H1 (cell line): ENCODE measurements around the gene CDKL1. TPM values are rescaled to one million over a fixed set of nuclear protein-coding genes. Genes with fewer than 3 reads are reported as not detected.

Experiments
- CTCF ChIA-PET: fragments of 300-600 bp; sonication (Branson Sonifier 250); formaldehyde crosslinking; loops from one replicate; lab custom pipeline; 2021; ENCODE audit not compliant: partially characterized antibody; lab: Charles Lee
- POLR2A ChIA-PET: fragments of 300-600 bp; sonication (Branson Sonifier 250); formaldehyde crosslinking; loops from one replicate; lab custom pipeline; 2021; ENCODE audit warnings: inconsistent platforms; ENCODE audit not compliant: partially characterized antibody; lab: Charles Lee
- DNase-seq, 2 experiments: peaks; one replicate each; pipeline versions ENCODE4 v3.0.0 to v3.0.0-alpha.2; 2010 to 2022; ENCODE audit warnings: low spot score in 2 of 2, low read depth in 1 of 2, mixed read lengths in 1 of 2
- FAIRE-seq: peaks from 2 replicates; lab custom pipeline; 2011; peaks lifted over from hg19 to GRCh38; lab: Jason Lieb, UNC
- H2AFZ ChIP-seq: 2 replicates; pipeline ENCODE4 v1.8.1; 2012; ENCODE audit warnings: low read length, inconsistent platforms
- H2AK5ac ChIP-seq: 2 replicates; pipeline ENCODE4 v1.6.1; 2013; ENCODE audit warnings: low read depth, low read length
- H2BK120ac ChIP-seq: replicated peaks from 2 replicates; pipeline ENCODE3; 2013; ENCODE audit warnings: low read depth, low read length, inconsistent platforms
- H2BK12ac ChIP-seq: 2 replicates; pipeline ENCODE4 v1.6.1; 2013; ENCODE audit warnings: low read depth, low read length
- H2BK15ac ChIP-seq: 2 replicates; pipeline ENCODE4 v1.6.1; 2013; ENCODE audit warnings: low read length
- H2BK20ac ChIP-seq: 2 replicates; pipeline ENCODE4 v1.6.1; 2013; ENCODE audit warnings: low read length
- H2BK5ac ChIP-seq: 2 replicates; pipeline ENCODE4 v1.6.1; 2013; ENCODE audit warnings: low read depth, low read length
- H3K14ac ChIP-seq: 2 replicates; pipeline ENCODE4 v1.6.1; 2013; ENCODE audit warnings: inconsistent platforms; ENCODE audit not compliant: insufficient read length
- H3K18ac ChIP-seq: 2 replicates; pipeline ENCODE4 v1.6.1; 2013; ENCODE audit warnings: low read length; ENCODE audit errors: extremely low read depth
- H3K23ac ChIP-seq: 2 replicates; pipeline ENCODE4 v1.6.1; 2013; ENCODE audit warnings: inconsistent platforms; ENCODE audit not compliant: insufficient read length
- H3K23me2 ChIP-seq: 2 replicates; pipeline ENCODE4 v1.6.1; 2013; ENCODE audit warnings: low read depth, low read length
- H3K27ac ChIP-seq: 2 replicates; pipeline ENCODE4 v1.6.1; 2011; ENCODE audit warnings: low read depth, low read length, inconsistent platforms
- H3K27me3 ChIP-seq, 4 experiments: replicated peaks in 1 of 4; 1 replicate in 1 of 4; 2 replicates in 3 of 4; pipeline versions ENCODE4 v1.6.1 to v1.8.1; 2011 to 2013; ENCODE audit warnings: low read length in 3 of 4, mild to moderate bottlenecking in 3 of 4, inconsistent platforms in 2 of 4, mixed read lengths in 2 of 4, moderate library complexity in 1 of 4; ENCODE audit not compliant: control insufficient read depth in 3 of 4, insufficient read depth in 3 of 4; ENCODE audit errors: extremely low read depth in 1 of 4
- H3K36me3 ChIP-seq, 4 experiments: 2 replicates each; pipeline versions ENCODE4 v1.6.1 to v1.8.1; 2011 to 2013; ENCODE audit warnings: mild to moderate bottlenecking in 4 of 4, low read length in 3 of 4, moderate library complexity in 2 of 4, control low read depth in 1 of 4, inconsistent platforms in 1 of 4; ENCODE audit not compliant: insufficient read depth in 4 of 4, control insufficient read depth in 2 of 4
- H3K4ac ChIP-seq: replicated peaks from 2 replicates; pipeline ENCODE3; 2013; ENCODE audit warnings: low read length, low read depth, mixed read lengths, inconsistent platforms; ENCODE audit not compliant: insufficient read length
- H3K4me1 ChIP-seq, 4 experiments: replicated peaks in 1 of 4; 1 replicate in 1 of 4; 2 replicates in 3 of 4; pipeline versions ENCODE4 v1.6.1 to v1.8.1; 2011 to 2013; ENCODE audit warnings: low read length in 3 of 4, inconsistent platforms in 2 of 4, mixed read lengths in 1 of 4; ENCODE audit not compliant: insufficient read depth in 4 of 4, control insufficient read depth in 3 of 4
- H3K4me2 ChIP-seq, 2 experiments: 2 replicates each; pipeline versions ENCODE4 v1.6.1 to v1.8.1; 2011 to 2013; ENCODE audit warnings: low read depth in 2 of 2, low read length in 2 of 2, control low read depth in 1 of 2, inconsistent platforms in 1 of 2, mild to moderate bottlenecking in 1 of 2; ENCODE audit not compliant: insufficient read depth in 1 of 2
- H3K4me3 ChIP-seq, 4 experiments: fragments of 200-600, 300-600 bp in 1 of 4; sonication (generic), shearing (Covaris generic), sonication (Bioruptor Twin) in 1 of 4; 2 replicates each; pipeline versions ENCODE4 v1.5.1 to v1.8.1; 2011 to 2016; ENCODE audit warnings: low read length in 4 of 4, low read depth in 3 of 4, control low read depth in 2 of 4, inconsistent platforms in 2 of 4, mild to moderate bottlenecking in 2 of 4, mixed read lengths in 1 of 4, moderate library complexity in 1 of 4; ENCODE audit not compliant: insufficient read depth in 2 of 4; ENCODE audit errors: extremely low read depth in 1 of 4
- H3K56ac ChIP-seq: replicated peaks from 2 replicates; pipeline ENCODE3; 2013; ENCODE audit warnings: low read depth, mild to moderate bottlenecking, mixed read lengths, low read length, inconsistent platforms; ENCODE audit not compliant: insufficient read length
- H3K79me1 ChIP-seq: 2 replicates; pipeline ENCODE4 v1.6.1; 2013; ENCODE audit warnings: low read depth, low read length, control low read depth
- H3K79me2 ChIP-seq, 2 experiments: 2 replicates each; pipeline versions ENCODE4 v1.6.1 to v1.8.1; 2012 to 2013; ENCODE audit warnings: low read length in 2 of 2, mild to moderate bottlenecking in 2 of 2, inconsistent platforms in 1 of 2; ENCODE audit not compliant: insufficient read depth in 2 of 2, control insufficient read depth in 1 of 2
- H3K9ac ChIP-seq, 4 experiments: replicated peaks in 1 of 4; 1 replicate in 1 of 4; 2 replicates in 3 of 4; pipeline versions ENCODE4 v1.6.1 to v1.8.1; 2011 to 2013; ENCODE audit warnings: low read depth in 3 of 4, low read length in 3 of 4, control low read depth in 2 of 4, mild to moderate bottlenecking in 2 of 4, moderate library complexity in 2 of 4, inconsistent platforms in 1 of 4; ENCODE audit errors: extremely low read depth in 1 of 4
- H3K9me3 ChIP-seq, 2 experiments: 2 replicates each; pipeline versions ENCODE4 v1.6.1 to v1.8.1; 2012 to 2013; ENCODE audit warnings: mild to moderate bottlenecking in 2 of 2, moderate library complexity in 2 of 2, control low read depth in 1 of 2, inconsistent platforms in 1 of 2, low read depth in 1 of 2, low read length in 1 of 2, mixed read lengths in 1 of 2; ENCODE audit not compliant: insufficient read depth in 2 of 2
- H4K20me1 ChIP-seq, 2 experiments: replicated peaks in 1 of 2; 2 replicates each; pipeline versions ENCODE3 to v1.8.1; 2011 to 2013; ENCODE audit warnings: inconsistent platforms in 2 of 2, low read length in 2 of 2, mild to moderate bottlenecking in 1 of 2; ENCODE audit not compliant: insufficient read depth in 2 of 2, control insufficient read depth in 1 of 2
- H4K5ac ChIP-seq: 2 replicates; pipeline ENCODE4 v1.6.1; 2013; ENCODE audit warnings: low read length, low read depth, mixed read lengths, inconsistent platforms; ENCODE audit not compliant: insufficient read length
- H4K8ac ChIP-seq: 2 replicates; pipeline ENCODE4 v1.8.0; 2013; ENCODE audit warnings: mild to moderate bottlenecking, moderate library complexity, low read length, inconsistent platforms; ENCODE audit not compliant: insufficient read depth; ENCODE audit errors: extremely low read depth
- H4K91ac ChIP-seq: replicated peaks from 2 replicates; pipeline ENCODE3; 2013; ENCODE audit warnings: low read length, mixed read lengths, inconsistent platforms; ENCODE audit not compliant: insufficient read length
- CHD1 ChIP-seq: IDR thresholded peaks from 2 replicates; pipeline ENCODE4 v1.6.1; 2012; ENCODE audit warnings: low read depth, low read length, improper control_type of control experiment
- EZH2 ChIP-seq: fragments of 200-600 bp; sonication (generic); IDR thresholded peaks from 2 replicates; pipeline ENCODE4 v1.7.1; 2012; ENCODE audit warnings: low read depth, mild to moderate bottlenecking, moderate library complexity, low read length, inconsistent platforms; ENCODE audit not compliant: severe bottlenecking
- GTF2F1 ChIP-seq: IDR thresholded peaks from 2 replicates; pipeline ENCODE4 v1.6.1; 2012; ENCODE audit warnings: low read depth, low read length, improper control_type of control experiment, borderline replicate concordance
- RFX5 ChIP-seq: IDR thresholded peaks from 2 replicates; pipeline ENCODE4 v1.6.1; 2011; ENCODE audit warnings: low read depth, low read length, improper control_type of control experiment, borderline replicate concordance
- SIRT6 ChIP-seq: IDR thresholded peaks from one replicate; pipeline ENCODE4 v1.7.1; 2012; ENCODE audit warnings: low read length, inconsistent platforms
- WGBS, 2 experiments: shearing (Covaris generic) in 1 of 2; methylation state at CpG; one replicate each; pipeline versions ENCODE4 v1.1.6 to v1.1.7; 2013 to 2015; ENCODE audit warnings: low lambda C conversion rate in 2 of 2, mixed read lengths in 2 of 2, inconsistent platforms in 1 of 2, low coverage in 1 of 2, missing lambda C conversion rate in 1 of 2; ENCODE audit not compliant: insufficient replicate concordance in 2 of 2, insufficient coverage in 1 of 2, insufficient read length in 1 of 2; ENCODE audit errors: extremely low coverage in 1 of 2, missing lambda C conversion rate in 1 of 2; 5-methylcytosine and 5-hydroxymethylcytosine counted together
- polyA plus RNA-seq, 7 experiments: library from polyadenylated mRNA; depleted of rRNA in 3 of 7; stranded (reverse) in 5 of 7; unstranded in 2 of 7; fragments of >200 nt in 5 of 7; fragments of 200-250 nt in 2 of 7; gene quantifications; 1 replicate in 5 of 7; 2 replicates in 1 of 7; 4 replicates in 1 of 7; pipeline versions ENCODE4 v1.2.1 to v1.2.3, GENCODE V29; 2011 to 2013; ENCODE audit warnings: missing spikeins in 2 of 7, mixed read lengths in 2 of 7
- total RNA-seq: library from RNA; stranded (reverse); fragmentation: NEBNext Ultra II Directional; extraction: Animal tissue kit (Norgen Biotek cat#: 25700); gene quantifications from 2 replicates; pipeline ENCODE4 v1.2.1, GENCODE V29; 2021

CDKL1 gene
- total and polyA plus RNA-seq, 2 of the 8 experiments (the other 6 are each of a cell fraction or from before 2014, with no cell fraction given), result 1.2 to 2.2 TPM

- ChIA-PET POLR2A (no interaction called here), CTCF (interaction anchor here (1.4 to 1.5 kb wide), 2 partner anchors 8 to 83 kb away, joined by 3 read pairs; no protein-coding TSS in a partner anchor)
- Histone ChIP-seq H4K5ac (no peak overlapping the region), H3K18ac (no peak overlapping the region), H3K4ac (no peak overlapping the region), H2BK12ac (no peak overlapping the region), H3K56ac (no peak overlapping the region), H3K9me3 (no peaks in the 10 kb centered on the region), H3K9ac (no peak overlapping the region), H3K4me2 (no peak overlapping the region), H2BK5ac (no peak overlapping the region), H3K36me3 (peaks cover 2 to 25% (median 6%) of the 10 kb centered on the region in 4 experiments; a peak in 5 of 8 replicates), H4K20me1 (no peaks in the 10 kb centered on the region), H3K23me2 (no peaks in the 10 kb centered on the region), H4K8ac (no peak overlapping the region), H3K27me3 (no peaks in the 10 kb centered on the region), H3K23ac (no peak overlapping the region), H4K91ac (no peak overlapping the region), H3K79me1 (no peaks in the 10 kb centered on the region), H3K4me1 (no peaks in the 10 kb centered on the region), H2BK15ac (no peak overlapping the region), H3K4me3 (no peak overlapping the region), H2BK20ac (no peak overlapping the region), H3K14ac (no peak overlapping the region), H3K79me2 (no peaks in the 10 kb centered on the region), H3K27ac (no peak overlapping the region), H2BK120ac (no peak overlapping the region), H2AK5ac (no peak overlapping the region), H2AFZ (no peak overlapping the region)
- FAIRE-seq, result no peak
- DNase-seq, result no peak
- WGBS, 2 experiments, result 86% methylated on average over 2 of the region's 2 CpGs; no CpG with 5 or more reads in 1 of the 2 experiments
- TF ChIP-seq GTF2F1 (no peak), EZH2 (no peak), RFX5 (no peak), CHD1 (no peak), SIRT6 (no peak)
Measured at GRCh38 chr14:50425105-50425504, 28.4 kb upstream of the CDKL1 start.
